Measurements from ENCODE around the gene GTPBP6. TPM values are rescaled to one million over a fixed set of nuclear protein-coding genes. Genes with fewer than 3 reads are reported as not detected.

GTPBP6 gene
- total RNA-seq, 4 donors from 2014 or later = 20.2 to 35.8 (median 27.9) TPM

DNA sequence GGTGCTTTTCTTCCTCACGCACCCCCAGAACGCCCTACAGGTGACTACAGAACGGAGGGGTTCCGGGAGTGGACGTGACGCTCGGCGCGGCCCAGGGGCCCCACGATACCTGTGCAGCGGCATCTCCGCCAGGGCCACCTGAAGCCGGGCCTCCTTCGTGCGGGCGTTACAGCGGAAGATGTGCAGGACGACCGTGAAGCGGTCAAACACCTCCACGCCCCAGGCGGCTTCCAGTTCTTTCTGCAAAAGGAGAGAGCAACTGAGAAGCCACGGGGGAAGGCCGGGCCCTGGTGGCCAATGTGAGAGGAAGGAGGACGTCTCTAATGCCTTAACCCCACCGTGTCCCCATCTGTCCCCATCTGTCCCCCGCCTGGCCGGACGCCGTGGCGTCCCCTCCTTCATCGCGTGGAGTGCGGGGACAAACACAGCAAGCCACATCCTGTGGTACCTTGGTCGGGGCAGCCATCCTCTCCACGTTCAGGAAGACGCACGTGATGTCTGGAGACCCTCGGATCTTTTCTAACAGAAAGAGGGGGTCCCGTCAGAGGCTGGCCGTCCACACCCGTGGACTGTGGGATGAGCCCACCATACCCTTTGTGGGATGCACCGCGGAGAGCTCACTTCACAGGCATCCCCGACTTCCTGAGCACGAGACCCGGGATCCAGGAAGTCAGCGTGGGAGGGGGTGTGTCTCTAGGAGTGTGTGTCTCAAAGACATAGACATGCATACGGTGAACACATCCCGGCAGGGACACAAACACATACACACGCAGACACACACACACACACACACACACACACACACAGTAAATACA lies 3.6 kb downstream of the GTPBP6 start:
- TF ChIP-seq CTCF (IDR thresholded peaks at IDR 0.05; ENCODE audit: low read depth) = no peak

GRCh38 chrX:314049-314448 lies 4.5 kb downstream of the GTPBP6 start:
- no peak for TF ChIP-seq CTCF (IDR thresholded peaks at IDR 0.05; ENCODE audit: low read depth)

DNA sequence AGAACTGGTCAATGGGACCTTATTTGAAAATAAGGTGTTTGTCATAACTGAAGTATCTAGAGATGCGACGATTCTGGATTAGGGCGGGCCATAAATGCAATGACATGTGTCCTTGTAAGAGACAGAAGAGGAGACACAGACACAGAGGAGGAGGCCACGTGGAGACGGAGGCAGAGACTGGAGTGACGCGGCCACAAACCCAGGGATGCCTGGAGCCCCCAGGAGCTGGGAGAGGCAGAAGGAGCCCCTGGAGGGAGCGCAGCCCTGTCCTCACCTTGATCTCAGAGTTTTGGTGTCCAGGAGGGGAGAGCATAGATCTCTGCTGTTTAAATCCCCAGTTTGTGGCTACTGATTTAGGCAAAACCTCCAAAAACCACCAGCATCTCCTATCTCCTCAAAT lies 5.0 kb downstream of the GTPBP6 start:
- TF ChIP-seq CTCF (IDR thresholded peaks at IDR 0.05; ENCODE audit: low read depth) = no peak

DNA sequence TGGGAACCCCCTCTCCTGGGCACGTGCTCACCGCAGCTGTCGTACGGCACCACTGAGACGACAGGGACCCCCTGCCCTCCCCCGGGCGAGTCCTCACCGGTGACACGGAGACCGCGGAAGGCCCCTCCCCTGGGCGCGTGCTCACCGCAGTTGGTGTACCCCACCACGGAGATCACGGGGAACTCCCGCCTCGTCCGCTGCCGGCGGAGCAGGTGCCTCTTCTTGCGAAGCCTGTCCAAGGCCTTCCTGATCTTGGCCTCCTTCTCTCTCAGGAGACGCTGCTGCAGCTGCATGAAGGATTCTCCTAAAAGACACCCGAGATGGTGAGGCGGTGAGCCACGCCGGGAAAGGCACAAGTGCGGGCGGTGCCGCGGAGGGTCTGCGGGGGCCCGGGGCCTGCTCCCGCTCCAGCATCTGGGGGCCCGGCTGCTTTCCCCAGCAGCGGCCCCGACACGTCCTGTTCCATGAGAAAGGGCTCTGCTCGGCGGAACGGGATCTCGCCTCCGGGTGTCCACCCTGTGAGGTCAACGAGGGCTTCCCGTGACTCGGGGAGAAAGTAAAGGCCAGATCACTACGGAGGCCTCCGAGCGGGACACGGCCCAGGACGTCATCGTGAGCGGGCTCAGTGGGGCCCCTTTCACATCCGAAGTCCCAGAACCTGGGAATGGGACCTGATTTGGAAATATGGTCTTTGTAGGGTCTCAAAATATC lies 5.8 kb downstream of the GTPBP6 start:
- TF ChIP-seq CTCF (IDR thresholded peaks at IDR 0.05; ENCODE audit: low read depth) = no peak

- TF ChIP-seq CTCF (IDR thresholded peaks at IDR 0.05; ENCODE audit: low read depth) = no peak
Observed at GRCh38 chrX:311156-312129, 7.2 kb downstream of the GTPBP6 start.

GRCh38 chrX:310621-311155 lies 7.9 kb downstream of the GTPBP6 start:
- TF ChIP-seq CTCF (IDR thresholded peaks at IDR 0.05; ENCODE audit: low read depth) = no peak

Measured in subcutaneous adipose tissue (tissue), 4 donors.